IgD-negative memory B cell (primary cell): ENCODE measurements around the gene GALNT17. TPM values are rescaled to one million over a fixed set of nuclear protein-coding genes. Genes with fewer than 3 reads are reported as not detected.

Experiments
- H3K27ac Mint-ChIP-seq, 3 donors: one replicate each; pipeline ENCODE4 v1.8.0; 2020 to 2022; ENCODE audit warnings: mild to moderate bottlenecking in 3 of 3, mixed read lengths in 3 of 3, moderate library complexity in 1 of 3
- H3K27me3 Mint-ChIP-seq: one replicate; pipeline ENCODE4 v1.8.0; 2021; ENCODE audit warnings: mixed read lengths
- H3K36me3 Mint-ChIP-seq: one replicate; pipeline ENCODE4 v1.8.0; 2020; ENCODE audit warnings: mild to moderate bottlenecking, mixed read lengths
- H3K4me1 Mint-ChIP-seq, 3 donors: one replicate each; pipeline ENCODE4 v1.8.0; 2020 to 2022; ENCODE audit warnings: mixed read lengths in 3 of 3, mild to moderate bottlenecking in 1 of 3
- H3K4me3 Mint-ChIP-seq, 4 donors: one replicate each; pipeline ENCODE4 v1.8.0; 2020 to 2022; ENCODE audit warnings: mild to moderate bottlenecking in 4 of 4, mixed read lengths in 4 of 4, moderate library complexity in 3 of 4
- H3K9me3 Mint-ChIP-seq, 3 donors: one replicate each; pipeline ENCODE4 v1.8.0; 2020 to 2021; ENCODE audit warnings: mixed read lengths in 3 of 3, mild to moderate bottlenecking in 1 of 3
- polyA plus RNA-seq: library from polyadenylated mRNA; unstranded; fragments of 300-500 nt; fragmentation: Illumina TruSeq; gene quantifications from one replicate; pipeline ENCODE4 v1.2.3, GENCODE V29; 2021

The GALNT17 gene
- polyA plus RNA-seq, 1 donor from 2014 or later: not detected

- no peak overlapping the region for H3K27ac Mint-ChIP-seq
- no peak overlapping the region for H3K4me3 Mint-ChIP-seq
- no peaks in the 10 kb centered on the region for H3K36me3 Mint-ChIP-seq
- H3K27me3 Mint-ChIP-seq: no peaks in the 10 kb centered on the region
- H3K4me1 Mint-ChIP-seq: no peaks in the 10 kb centered on the region
- H3K9me3 Mint-ChIP-seq: peaks cover 2 to 15% (median 6%) of the 10 kb centered on the region in 3 donors
Observed at GRCh38 chr7:71527213-71527612, 395.3 kb downstream of the GALNT17 start.

GRCh38 chr7:71535616-71536015 is 403.7 kb downstream of the GALNT17 start:
- Mint-ChIP-seq H3K9me3 (peaks cover 4 to 13% (median 9%) of the 10 kb centered on the region in 3 donors), H3K4me3 (no peak overlapping the region), H3K27ac (peak overlapping the region in 1 of 3 donors; percentile 39), H3K27me3 (no peaks in the 10 kb centered on the region), H3K36me3 (no peaks in the 10 kb centered on the region), H3K4me1 (peaks cover 0 to 2% (median 0%) of the 10 kb centered on the region in 3 donors)

DNA sequence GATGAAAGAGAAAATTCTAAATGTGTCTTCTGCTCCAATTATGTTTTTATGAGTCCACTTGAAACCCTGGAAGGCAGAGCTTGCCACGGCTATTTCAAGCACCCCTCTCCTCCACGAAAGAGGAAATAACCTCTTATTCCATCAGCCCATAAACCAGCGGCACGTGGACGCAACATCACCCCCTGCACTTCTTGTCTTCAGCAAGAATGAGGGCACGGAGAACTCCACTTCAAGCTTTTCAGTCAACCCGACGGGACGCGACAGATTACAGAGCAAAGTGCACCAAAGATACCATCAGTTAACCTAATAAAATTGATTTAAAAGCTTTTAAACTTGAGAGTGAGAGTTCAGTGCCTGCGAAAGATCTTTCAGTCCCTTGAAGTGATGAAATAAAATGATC is 406.3 kb downstream of the GALNT17 start:
- no peaks in the 10 kb centered on the region for H3K27me3 Mint-ChIP-seq
- peak overlapping the region in 1 of 4 donors; percentile 67 for H3K4me3 Mint-ChIP-seq
- H3K4me1 Mint-ChIP-seq: peaks cover 0 to 2% (median 0%) of the 10 kb centered on the region in 3 donors
- no peaks in the 10 kb centered on the region for H3K36me3 Mint-ChIP-seq
- H3K27ac Mint-ChIP-seq: no peak overlapping the region
- H3K9me3 Mint-ChIP-seq: peaks cover 3 to 15% (median 11%) of the 10 kb centered on the region in 3 donors

DNA sequence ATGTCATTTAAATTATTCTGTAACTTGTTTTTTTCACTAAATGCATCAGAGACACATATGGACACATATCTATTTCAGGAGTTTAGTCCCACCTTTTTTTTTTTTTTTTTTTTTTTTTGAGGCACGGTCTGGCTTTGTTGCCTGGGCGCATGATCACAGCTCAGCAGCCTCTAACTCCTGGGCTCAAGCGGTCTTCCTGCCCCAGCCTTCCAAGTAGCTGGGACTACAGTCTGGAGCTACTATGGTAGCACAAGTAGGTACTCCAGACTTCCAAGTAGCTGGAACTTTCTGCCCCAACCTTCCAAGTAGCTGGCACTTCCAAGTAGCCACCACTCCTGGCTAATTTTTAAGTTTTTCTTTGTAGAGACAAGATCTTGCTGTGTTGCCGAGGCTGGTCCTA is 407.7 kb downstream of the GALNT17 start:
- H3K27me3 Mint-ChIP-seq: no peaks in the 10 kb centered on the region
- no peaks in the 10 kb centered on the region for H3K36me3 Mint-ChIP-seq
- H3K9me3 Mint-ChIP-seq: peaks cover 3 to 13% (median 8%) of the 10 kb centered on the region in 3 donors
- H3K4me3 Mint-ChIP-seq: no peak overlapping the region
- peaks cover 0 to 2% (median 0%) of the 10 kb centered on the region in 3 donors for H3K4me1 Mint-ChIP-seq
- no peak overlapping the region for H3K27ac Mint-ChIP-seq

DNA sequence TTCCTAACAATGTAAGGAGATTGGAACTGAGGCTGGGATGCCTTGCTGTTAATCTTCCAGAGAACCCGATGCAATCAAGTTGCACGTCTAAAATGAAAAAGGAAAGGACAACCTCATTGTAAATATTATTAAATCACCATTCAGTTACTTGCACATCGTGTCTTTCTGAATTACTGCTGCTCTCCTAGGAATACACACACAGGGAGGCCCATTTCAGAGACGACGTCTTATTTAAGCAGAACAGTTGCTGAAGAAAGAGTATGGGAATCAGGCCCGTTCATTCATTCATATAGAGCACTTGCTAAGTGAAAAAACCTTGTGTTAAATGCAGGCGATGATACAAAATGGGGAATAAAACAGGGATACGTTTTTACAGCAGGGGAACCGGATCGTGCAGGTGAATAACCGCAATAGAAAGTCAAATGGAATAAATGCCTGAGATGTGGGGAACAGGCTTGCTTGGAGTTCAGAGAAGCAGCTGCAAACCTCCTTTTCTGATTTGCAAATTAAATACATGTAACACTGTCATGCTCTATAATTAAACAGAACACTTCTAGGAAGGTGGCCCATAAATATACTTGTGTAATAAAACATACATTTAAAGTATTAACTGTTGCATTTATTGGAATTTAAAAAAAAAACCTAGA is 409.9 kb downstream of the GALNT17 start:
- Mint-ChIP-seq H3K9me3 (peaks cover 3 to 8% (median 6%) of the 10 kb centered on the region in 3 donors), H3K36me3 (no peaks in the 10 kb centered on the region), H3K4me1 (peaks cover 0 to 4% (median 0%) of the 10 kb centered on the region in 3 donors), H3K27me3 (no peaks in the 10 kb centered on the region), H3K4me3 (no peak overlapping the region), H3K27ac (no peak overlapping the region)

DNA sequence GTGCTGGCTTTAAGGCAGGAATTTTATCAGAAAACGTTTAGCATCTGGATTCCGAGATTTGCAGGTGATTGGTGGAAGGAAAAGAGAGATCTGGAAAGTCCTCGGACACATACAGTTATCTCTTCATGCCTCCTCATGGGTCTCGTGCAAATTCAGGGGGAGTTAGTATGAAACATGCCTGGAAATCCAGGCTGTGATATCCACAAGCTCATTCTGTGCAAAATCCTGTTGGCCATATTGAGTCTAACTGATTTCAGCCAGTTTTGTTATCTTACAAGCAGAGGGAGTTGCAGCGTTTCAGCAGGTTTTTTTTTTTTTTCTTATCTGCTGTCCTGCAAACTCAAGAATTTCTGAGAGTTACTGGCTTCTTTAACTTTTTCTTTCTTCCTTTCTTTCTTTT is 411.5 kb downstream of the GALNT17 start:
- Mint-ChIP-seq H3K27ac (no peak overlapping the region), H3K9me3 (peaks cover 2 to 6% (median 5%) of the 10 kb centered on the region in 3 donors), H3K27me3 (no peaks in the 10 kb centered on the region), H3K4me3 (no peak overlapping the region), H3K36me3 (no peaks in the 10 kb centered on the region), H3K4me1 (peaks cover 0 to 2% (median 0%) of the 10 kb centered on the region in 3 donors)

GRCh38 chr7:71544816-71545215 is 412.9 kb downstream of the GALNT17 start:
- Mint-ChIP-seq H3K36me3 (no peaks in the 10 kb centered on the region), H3K4me3 (no peak overlapping the region), H3K4me1 (peaks cover 0 to 2% (median 0%) of the 10 kb centered on the region in 3 donors), H3K27me3 (no peaks in the 10 kb centered on the region), H3K27ac (no peak overlapping the region), H3K9me3 (peaks cover 5 to 6% (median 6%) of the 10 kb centered on the region in 3 donors)

- peaks cover 8 to 10% (median 8%) of the 10 kb centered on the region in 3 donors for H3K9me3 Mint-ChIP-seq
- no peaks in the 10 kb centered on the region for H3K27me3 Mint-ChIP-seq
- H3K4me3 Mint-ChIP-seq: no peak overlapping the region
- H3K36me3 Mint-ChIP-seq: no peaks in the 10 kb centered on the region
- peaks cover 0 to 2% (median 0%) of the 10 kb centered on the region in 3 donors for H3K4me1 Mint-ChIP-seq
- no peak overlapping the region for H3K27ac Mint-ChIP-seq
Observed at GRCh38 chr7:71547426-71547825, 415.5 kb downstream of the GALNT17 start.

DNA sequence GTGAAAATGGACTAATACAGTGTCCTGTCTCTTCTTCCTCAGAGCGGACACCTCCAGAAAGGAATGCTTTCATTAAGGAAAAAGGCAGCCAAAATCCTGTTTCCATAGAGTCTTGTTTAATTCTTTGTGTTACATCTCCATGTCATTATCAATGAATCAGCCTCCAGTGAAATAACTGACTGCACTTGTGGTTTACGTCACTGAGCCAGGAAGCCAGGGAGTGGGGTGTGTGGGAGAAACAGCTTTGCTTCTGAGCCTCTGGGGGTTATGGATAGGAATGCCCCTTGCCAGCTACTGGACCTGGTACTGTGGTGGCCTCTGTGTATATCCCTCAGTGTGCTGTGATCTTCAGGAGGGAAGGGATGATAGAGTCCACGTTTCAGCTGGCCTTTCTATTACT is 416.8 kb downstream of the GALNT17 start:
- no peaks in the 10 kb centered on the region for H3K36me3 Mint-ChIP-seq
- H3K9me3 Mint-ChIP-seq: peaks cover 8 to 11% (median 10%) of the 10 kb centered on the region in 3 donors
- H3K27me3 Mint-ChIP-seq: no peaks in the 10 kb centered on the region
- H3K27ac Mint-ChIP-seq: no peak overlapping the region
- H3K4me3 Mint-ChIP-seq: no peak overlapping the region
- H3K4me1 Mint-ChIP-seq: peaks cover 0 to 2% (median 0%) of the 10 kb centered on the region in 3 donors

DNA sequence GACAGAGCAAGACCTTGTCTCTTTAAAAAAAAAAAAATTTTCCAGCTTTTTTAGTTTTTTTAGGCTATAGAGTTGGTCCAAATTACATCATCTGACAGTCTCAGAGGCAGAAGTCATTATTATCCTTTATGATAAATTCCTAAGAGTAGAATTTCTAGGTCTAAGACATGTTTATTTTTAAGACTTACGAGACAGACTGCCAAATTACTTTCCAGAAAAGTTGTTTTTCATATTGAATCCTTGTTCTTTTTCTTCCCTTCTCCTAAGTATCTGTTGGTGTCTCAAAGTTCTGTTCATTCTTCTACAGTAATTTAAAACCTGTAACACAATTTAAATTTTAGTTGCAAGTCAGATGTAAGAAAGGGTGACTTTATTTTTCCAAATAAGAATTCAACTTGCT is 421.4 kb downstream of the GALNT17 start:
- no peaks in the 10 kb centered on the region for H3K36me3 Mint-ChIP-seq
- peaks cover 6 to 15% (median 10%) of the 10 kb centered on the region in 3 donors for H3K9me3 Mint-ChIP-seq
- no peaks in the 10 kb centered on the region for H3K4me1 Mint-ChIP-seq
- no peaks in the 10 kb centered on the region for H3K27me3 Mint-ChIP-seq
- no peak overlapping the region for H3K4me3 Mint-ChIP-seq
- H3K27ac Mint-ChIP-seq: no peak overlapping the region

- Mint-ChIP-seq H3K27me3 (no peaks in the 10 kb centered on the region), H3K36me3 (no peaks in the 10 kb centered on the region), H3K4me1 (no peaks in the 10 kb centered on the region), H3K4me3 (no peak overlapping the region), H3K27ac (no peak overlapping the region), H3K9me3 (peaks cover 3 to 12% (median 12%) of the 10 kb centered on the region in 3 donors)
Observed at GRCh38 chr7:71555758-71556157, 423.8 kb downstream of the GALNT17 start.

DNA sequence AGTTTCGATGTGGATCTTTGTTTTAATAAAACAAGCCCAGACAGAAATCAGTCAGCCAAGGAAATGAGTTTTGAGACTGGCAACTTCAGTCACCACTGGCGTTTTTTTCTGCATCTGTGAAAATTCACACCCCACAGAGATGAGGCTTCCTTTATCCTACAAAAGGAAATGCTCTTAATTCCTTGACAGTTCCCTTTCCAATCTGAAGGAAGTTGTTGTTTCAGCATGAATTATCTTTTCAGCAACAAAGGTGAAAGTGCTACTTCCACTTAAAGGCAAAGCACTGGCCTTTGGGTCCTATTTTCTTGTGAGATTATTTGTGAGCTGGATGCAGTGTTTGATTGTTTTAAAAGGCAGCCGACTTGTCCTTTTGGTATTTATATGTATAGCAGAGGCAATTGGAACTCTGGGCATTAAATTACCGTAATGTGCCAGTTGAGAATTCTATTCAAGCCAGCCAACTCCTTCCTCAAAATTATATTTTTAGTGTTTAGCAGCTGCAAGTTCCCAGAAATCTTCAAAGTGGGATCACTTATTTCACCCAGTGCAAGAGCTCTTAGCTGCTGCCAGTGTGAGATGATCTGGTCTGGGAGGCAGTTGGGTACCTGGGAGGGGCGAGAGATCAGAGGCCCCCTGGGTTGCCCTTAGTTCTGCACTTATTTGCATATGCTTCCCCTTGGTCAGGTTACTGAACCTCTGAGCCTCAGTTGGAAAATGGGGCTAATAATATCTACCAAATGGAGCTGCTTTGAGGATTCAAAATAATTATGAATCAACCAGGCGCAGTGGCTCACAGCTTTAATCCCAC is 427.1 kb downstream of the GALNT17 start:
- Mint-ChIP-seq H3K9me3 (peaks cover 1 to 9% (median 6%) of the 10 kb centered on the region in 3 donors), H3K27me3 (no peaks in the 10 kb centered on the region), H3K27ac (no peak overlapping the region)

DNA sequence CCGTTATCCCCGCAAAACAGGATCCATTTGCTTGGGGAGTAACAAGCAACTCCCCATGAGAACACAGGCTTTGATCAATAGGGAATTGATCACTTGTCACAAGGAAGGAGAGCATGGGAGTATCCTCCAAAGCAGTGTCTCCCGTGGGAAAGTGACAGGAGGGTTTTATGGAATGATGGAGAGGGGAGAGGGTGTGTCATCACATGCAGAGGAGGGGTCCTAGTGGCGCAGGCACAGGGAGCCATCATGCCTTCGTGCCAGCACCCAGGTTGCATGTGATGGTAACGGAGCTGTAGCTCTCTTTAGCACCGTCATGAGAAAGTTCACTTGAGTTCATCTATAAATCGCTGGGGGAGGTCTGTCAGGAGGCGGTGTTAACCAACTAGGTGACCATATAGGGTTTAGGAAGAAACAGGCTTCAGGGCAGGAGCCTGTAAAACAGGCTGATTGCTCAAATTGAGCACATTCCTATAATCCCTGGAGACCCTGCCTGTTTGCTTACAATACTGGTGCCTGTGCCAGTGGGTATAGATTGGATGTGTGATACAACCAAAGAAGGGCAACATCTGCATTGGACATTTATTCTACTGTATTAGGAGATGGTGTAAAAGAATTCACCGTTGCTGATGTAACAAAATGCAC is 428.5 kb downstream of the GALNT17 start:
- no peak overlapping the region for H3K27ac Mint-ChIP-seq
- peaks cover 1 to 9% (median 2%) of the 10 kb centered on the region in 3 donors for H3K9me3 Mint-ChIP-seq
- H3K27me3 Mint-ChIP-seq: no peaks in the 10 kb centered on the region
- H3K36me3 Mint-ChIP-seq: peaks cover 2% of the 10 kb centered on the region
- no peak overlapping the region for H3K4me3 Mint-ChIP-seq
- H3K4me1 Mint-ChIP-seq: no peaks in the 10 kb centered on the region

More for the DNA sequence above, 427.1 kb downstream of the GALNT17 start:
- Mint-ChIP-seq H3K4me3 (no peak overlapping the region), H3K4me1 (no peaks in the 10 kb centered on the region), H3K36me3 (peaks cover 2% of the 10 kb centered on the region)

GRCh38 chr7:71563276-71563675 is 431.3 kb downstream of the GALNT17 start:
- H3K4me1 Mint-ChIP-seq: no peaks in the 10 kb centered on the region
- H3K9me3 Mint-ChIP-seq: peaks cover 1 to 9% (median 2%) of the 10 kb centered on the region in 3 donors
- H3K36me3 Mint-ChIP-seq: peaks cover 2% of the 10 kb centered on the region
- H3K27ac Mint-ChIP-seq: no peak overlapping the region
- H3K27me3 Mint-ChIP-seq: no peaks in the 10 kb centered on the region
- H3K4me3 Mint-ChIP-seq: no peak overlapping the region

DNA sequence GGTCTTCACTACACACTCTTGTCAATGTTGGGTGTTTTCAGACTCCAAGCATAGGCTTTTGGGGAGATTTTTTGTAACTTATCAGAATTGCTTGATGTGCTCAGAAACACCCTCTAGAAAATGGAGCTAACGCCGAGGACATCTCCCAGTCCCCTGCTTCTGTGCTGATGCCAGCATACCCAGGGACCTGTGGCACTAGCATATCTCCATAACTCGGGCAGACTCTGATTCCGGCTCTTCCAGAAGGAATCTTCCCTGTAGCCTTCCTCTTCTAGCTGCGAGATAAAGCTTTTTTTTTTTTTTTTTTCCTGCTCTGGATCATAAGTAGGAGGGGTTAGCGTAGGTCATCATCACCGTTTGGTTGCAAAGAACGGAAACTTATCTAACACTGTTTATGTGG is 434.4 kb downstream of the GALNT17 start:
- Mint-ChIP-seq H3K9me3 (peaks cover 1 to 8% (median 6%) of the 10 kb centered on the region in 3 donors), H3K27ac (no peak overlapping the region), H3K27me3 (no peaks in the 10 kb centered on the region), H3K4me3 (peak overlapping the region in 1 of 4 donors; percentile 28), H3K4me1 (no peaks in the 10 kb centered on the region), H3K36me3 (peaks cover 2% of the 10 kb centered on the region)
